ENCODE data around the gene SNRNP35. TPM values are rescaled to one million over a fixed set of nuclear protein-coding genes. Genes with fewer than 3 reads are reported as not detected.
"Not testable (repeated sequence)": the region's sequence is repeated elsewhere in the genome, so short reads cannot be mapped to it uniquely, and the experiment has no call there.

SNRNP35 gene
- total and polyA plus RNA-seq, 10 donors: 18.9 to 63.7 (median 31.4) TPM

- intact Hi-C loops (cut with DNase I; ENCODE audit: low total_unique reads): no loop called here
- DNase-seq: no peak
- Histone ChIP-seq H3K27ac (no peak overlapping the region), H3K27me3 (replicated peaks in 1 of 7) (no peaks in the 10 kb centered on the region), H3K36me3 (peaks cover 0 to 61% (median 2%) of the 10 kb centered on the region in 6 donors), H3K4me3 (no peak overlapping the region), H3K9me3 (no peaks in the 10 kb centered on the region), H3K4me1 (peaks cover 0 to 36% (median 6%) of the 10 kb centered on the region in 6 donors)
- TF ChIP-seq POLR2AphosphoS5 (IDR thresholded peaks at IDR 0.05): no peak
- no peak for TF ChIP-seq CTCF (IDR thresholded peaks at IDR 0.05 in 8 of 11, conservative IDR thresholded peaks at IDR 0.05 in 3 of 11)
- no peak for TF ChIP-seq POLR2A (IDR thresholded peaks at IDR 0.05)
- WGBS, 5 donors: 79 to 96% (median 91%) methylated on average over 9 to 10 of the region's 10 CpGs
These were observed 20.8 kb downstream of the SNRNP35 start for GRCh38 chr12:123478762-123479161.

GRCh38 chr12:123479442-123480180, 21.7 kb downstream of the SNRNP35 start:
- peaks cover 0 to 60% (median 1%) of the 10 kb centered on the region in 6 donors for H3K36me3 ChIP-seq
- intact Hi-C loops (cut with DNase I; ENCODE audit: low total_unique reads): no loop called here
- no peak for DNase-seq
- 83 to 90% (median 87%) methylated on average over 13 to 14 of the region's 14 CpGs for WGBS, 5 donors
- no peaks in the 10 kb centered on the region for H3K27me3 ChIP-seq (replicated peaks in 1 of 7)
- H3K4me1 ChIP-seq: peaks cover 0 to 41% (median 12%) of the 10 kb centered on the region in 6 donors
- TF ChIP-seq CTCF (IDR thresholded peaks at IDR 0.05 in 8 of 11, conservative IDR thresholded peaks at IDR 0.05 in 3 of 11) (no peak), POLR2A (IDR thresholded peaks at IDR 0.05) (no peak), POLR2AphosphoS5 (IDR thresholded peaks at IDR 0.05) (peak in 1 of 3 donors; percentile 10)
- no peak overlapping the region for H3K4me3 ChIP-seq
- no peaks in the 10 kb centered on the region for H3K9me3 ChIP-seq
- H3K27ac ChIP-seq: peak overlapping the region in 2 of 8 donors; percentile 8 to 47

GRCh38 chr12:123481251-123481650, 23.3 kb downstream of the SNRNP35 start:
- Histone ChIP-seq H3K4me1 (peaks cover 0 to 35% (median 12%) of the 10 kb centered on the region in 6 donors), H3K36me3 (peaks cover 0 to 59% (median 0%) of the 10 kb centered on the region in 6 donors)
- H3K27ac ChIP-seq; H3K27me3 ChIP-seq (replicated peaks in 1 of 7); DNase-seq; H3K9me3 ChIP-seq; H3K4me3 ChIP-seq; intact Hi-C loops (cut with DNase I; ENCODE audit: low total_unique reads): not testable (repeated sequence)
- WGBS, 5 donors: 89 to 96% (median 91%) methylated on average over 4 to 5 of the region's 5 CpGs

GRCh38 chr12:123482876-123483275, 24.9 kb downstream of the SNRNP35 start:
- no peaks in the 10 kb centered on the region for H3K9me3 ChIP-seq
- DNase-seq: no peak
- H3K27me3 ChIP-seq (replicated peaks in 1 of 7): no peaks in the 10 kb centered on the region
- 65 to 88% (median 78%) methylated on average over 6 of the region's 6 CpGs for WGBS, 5 donors
- H3K4me1 ChIP-seq: peaks cover 0 to 35% (median 12%) of the 10 kb centered on the region in 6 donors
- H3K36me3 ChIP-seq: peaks cover 0 to 42% (median 0%) of the 10 kb centered on the region in 6 donors
- intact Hi-C loops (cut with DNase I; ENCODE audit: low total_unique reads): no loop called here
- no peak overlapping the region for H3K27ac ChIP-seq
- no peak overlapping the region for H3K4me3 ChIP-seq
- TF ChIP-seq CTCF (IDR thresholded peaks at IDR 0.05 in 8 of 11, conservative IDR thresholded peaks at IDR 0.05 in 3 of 11): no peak
- no peak for TF ChIP-seq POLR2A (IDR thresholded peaks at IDR 0.05)

Data from spleen (tissue), 11 donors.